ENCODE measurements around the gene TAF9B.
"Not testable (repeated sequence)": the region's sequence is repeated elsewhere in the genome, so short reads cannot be mapped to it uniquely, and the experiment has no call there.

TAF9B gene

DNA sequence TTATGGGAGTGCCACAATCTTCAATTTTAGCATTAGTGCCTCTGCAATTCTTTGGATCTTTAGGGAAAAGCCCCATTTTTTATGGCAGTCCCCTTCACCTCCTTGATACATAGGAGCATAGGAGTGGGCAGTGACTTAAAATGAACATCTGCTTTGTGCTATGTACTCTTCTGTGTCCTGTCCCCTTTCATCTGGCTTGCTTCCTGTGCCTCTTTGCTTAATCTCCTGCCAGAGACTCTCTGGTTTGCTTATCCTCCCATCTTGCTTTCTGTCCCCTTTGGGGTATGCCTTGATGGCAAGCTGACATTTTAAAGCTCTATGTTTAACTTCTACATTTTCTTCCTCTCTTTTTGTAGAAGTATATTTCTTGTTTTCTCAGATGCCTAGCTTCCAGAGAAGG lies 23.1 kb downstream of the TAF9B start:
- no peak for DNase-seq (ENCODE audit: low read depth in 3 of 3)

DNA sequence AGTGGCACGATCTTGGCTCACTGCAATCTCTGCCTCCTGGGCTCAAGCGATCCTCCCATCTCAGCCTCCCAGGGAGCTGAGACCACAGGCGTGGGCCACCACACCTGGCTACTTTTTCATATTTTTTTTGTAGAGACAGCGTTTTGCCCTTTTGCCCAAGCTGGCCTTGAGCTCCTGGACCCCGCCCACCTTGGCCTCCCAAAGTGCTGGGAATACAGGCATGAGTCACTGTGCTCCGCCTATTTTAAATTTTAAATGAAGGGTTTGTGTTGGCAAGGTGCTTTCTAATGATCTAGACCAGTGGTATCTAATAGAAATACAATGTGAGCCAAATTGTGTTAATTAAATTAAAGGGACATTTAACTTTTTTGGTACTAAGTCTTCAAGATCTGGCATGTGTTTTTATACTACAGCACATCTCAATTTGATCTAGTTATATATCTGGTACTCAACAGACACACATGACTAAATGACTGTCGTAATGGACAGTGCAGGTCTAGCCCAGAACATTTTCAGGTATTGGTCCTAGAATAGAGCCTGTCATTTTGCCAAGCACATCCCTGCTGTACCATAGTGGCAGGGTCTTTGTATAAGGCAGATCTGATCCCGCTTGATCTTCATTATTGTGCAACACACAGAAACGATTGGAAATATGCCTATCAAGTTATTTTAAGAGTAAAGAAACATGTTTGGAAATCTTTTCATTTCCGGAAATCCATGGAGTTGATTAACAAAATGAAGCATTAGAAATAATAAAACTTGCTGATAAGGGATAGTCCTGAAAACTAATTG lies 28.1 kb downstream of the TAF9B start:
- no peak for DNase-seq (ENCODE audit: low read depth in 3 of 3)

DNA sequence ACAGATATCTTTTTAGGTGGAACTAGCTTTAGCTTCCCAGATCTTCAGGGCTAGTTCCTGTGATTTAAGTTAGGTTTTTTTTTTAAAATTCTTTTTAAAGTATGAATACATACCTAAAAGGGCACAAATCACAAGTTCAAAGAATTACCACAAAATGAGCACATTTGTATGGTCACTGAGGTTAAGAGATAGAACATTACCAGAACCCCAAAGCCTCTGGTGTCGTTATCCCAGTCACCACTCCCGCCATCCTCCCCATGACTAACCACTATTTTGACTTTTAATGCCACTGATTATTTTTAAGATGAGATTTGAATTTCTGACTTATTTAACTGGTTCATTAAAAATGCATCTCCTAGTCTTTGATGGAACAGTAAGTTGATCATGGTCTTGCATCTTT lies 30.0 kb downstream of the TAF9B start:
- no peak for DNase-seq (ENCODE audit: low read depth in 3 of 3)

DNA sequence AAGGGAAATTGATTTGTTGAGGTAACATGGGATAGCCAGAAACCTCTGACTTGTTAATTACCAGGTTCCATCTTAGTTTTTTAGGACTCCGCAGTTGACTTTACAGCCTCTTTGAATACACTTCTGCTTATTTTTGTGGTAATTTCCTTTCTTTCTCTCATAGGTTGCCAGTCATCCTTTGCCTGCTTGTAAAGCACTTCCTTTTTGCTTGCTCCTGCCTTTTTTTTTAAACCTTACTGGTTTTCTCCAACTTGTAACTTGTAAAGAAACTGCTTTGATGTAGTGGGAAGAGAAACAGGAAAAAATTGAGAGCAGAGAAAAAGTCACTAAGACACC lies 32.8 kb downstream of the TAF9B start:
- DNase-seq (ENCODE audit: low read depth in 3 of 3), result no peak

DNA sequence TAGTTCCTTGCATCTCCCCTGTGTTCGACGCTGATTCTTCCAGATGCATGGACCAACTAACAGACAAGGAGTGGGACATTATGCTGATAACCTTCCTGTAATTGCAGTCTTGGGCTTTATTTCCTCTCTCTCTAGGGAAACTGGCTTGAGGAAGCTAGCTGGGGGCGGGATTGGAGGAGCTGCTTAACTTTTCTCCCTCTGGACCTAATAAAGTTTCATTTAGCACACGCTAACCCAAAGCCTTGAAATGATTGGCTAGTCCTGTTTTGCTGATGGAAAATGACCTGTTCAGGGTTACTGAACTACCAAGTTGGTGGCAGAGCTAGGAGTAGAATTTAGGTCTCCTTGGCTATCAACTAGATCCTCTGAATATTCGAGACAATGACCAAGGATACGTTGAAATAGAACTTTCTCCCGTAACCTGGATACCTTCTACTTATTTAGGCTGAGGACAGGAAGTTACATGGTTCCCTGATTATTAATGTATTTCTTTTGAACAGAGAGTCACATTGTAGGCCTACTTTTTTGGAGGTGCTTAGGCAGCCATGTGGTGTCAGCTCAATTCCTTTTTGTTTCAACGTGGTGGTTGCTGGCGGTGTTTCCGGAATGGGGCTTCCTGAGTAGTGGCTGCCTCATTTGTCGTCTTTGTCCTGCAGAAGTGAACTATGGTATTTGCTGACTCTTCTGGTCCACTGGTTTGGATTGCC lies 33.4 kb downstream of the TAF9B start:
- DNase-seq (ENCODE audit: low read depth in 3 of 3), result no peak

DNA sequence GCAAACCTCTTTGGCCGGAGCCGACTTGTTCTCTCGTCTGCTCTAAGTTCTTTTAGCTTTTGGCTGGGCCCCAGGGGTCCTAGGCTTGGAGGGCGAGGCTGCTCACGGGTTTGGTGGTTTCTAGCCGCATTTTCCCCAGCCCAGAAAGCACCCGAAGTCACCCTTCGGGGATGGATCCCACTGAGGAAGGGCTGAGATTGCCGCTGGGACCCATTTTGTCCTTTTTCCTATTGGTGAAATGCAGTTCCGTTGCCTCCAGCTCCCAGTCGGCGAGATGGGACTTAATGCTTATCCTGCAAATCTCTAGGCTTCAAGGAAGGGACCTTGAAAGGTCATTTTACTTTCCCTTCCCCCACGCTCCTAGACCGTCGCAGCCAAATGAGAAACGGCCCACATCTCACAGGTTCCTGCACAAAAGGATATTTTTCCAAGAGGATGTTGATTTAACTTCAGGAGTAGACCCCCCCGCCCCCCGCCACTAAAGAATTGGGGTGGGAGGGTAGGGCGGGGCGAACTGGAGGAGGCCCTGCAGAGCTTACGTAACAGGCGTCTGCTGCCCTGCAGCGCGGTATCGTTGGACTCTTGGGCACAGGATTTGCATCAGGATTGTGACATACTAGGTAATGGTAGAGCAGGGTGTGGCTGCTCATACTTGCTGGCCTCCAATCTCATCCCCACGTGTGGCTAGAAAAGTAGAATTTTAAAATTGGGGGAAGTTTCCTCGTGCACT lies 34.8 kb downstream of the TAF9B start:
- peak in 1 of 3 experiments; percentile 30 for DNase-seq (ENCODE audit: low read depth in 3 of 3)

DNA sequence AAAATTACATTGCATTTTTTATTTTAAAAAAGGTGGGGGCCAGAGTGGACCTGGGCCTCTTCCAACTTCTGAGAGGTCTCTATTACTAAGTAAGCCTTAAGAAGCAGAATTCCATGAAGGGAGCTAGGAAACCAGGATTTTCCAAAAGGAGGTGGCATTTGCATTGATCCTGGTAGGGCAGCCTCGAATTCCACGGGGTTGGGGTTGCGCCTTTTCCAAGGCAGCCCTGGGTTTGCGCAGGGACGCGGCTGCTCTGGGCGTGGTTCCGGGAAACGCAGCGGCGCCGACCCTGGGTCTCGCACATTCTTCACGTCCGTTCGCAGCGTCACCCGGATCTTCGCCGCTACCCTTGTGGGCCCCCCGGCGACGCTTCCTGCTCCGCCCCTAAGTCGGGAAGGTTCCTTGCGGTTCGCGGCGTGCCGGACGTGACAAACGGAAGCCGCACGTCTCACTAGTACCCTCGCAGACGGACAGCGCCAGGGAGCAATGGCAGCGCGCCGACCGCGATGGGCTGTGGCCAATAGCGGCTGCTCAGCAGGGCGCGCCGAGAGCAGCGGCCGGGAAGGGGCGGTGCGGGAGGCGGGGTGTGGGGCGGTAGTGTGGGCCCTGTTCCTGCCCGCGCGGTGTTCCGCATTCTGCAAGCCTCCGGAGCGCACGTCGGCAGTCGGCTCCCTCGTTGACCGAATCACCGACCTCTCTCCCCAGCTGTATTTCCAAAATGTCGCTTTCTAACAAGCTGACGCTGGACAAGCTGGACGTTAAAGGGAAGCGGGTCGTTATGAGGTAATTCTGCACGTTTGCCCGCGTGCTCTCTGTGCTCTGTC lies 35.6 kb downstream of the TAF9B start, which contains the start of gene PGK1:
PGK1 (plus strand) TSS at position 626 of the 824 bp plus-strand sequence; CDS start at position 719, 93 bp downstream.
- DNase-seq (ENCODE audit: low read depth in 3 of 3), result peak; percentile 79 to 93 (median 80)

DNA sequence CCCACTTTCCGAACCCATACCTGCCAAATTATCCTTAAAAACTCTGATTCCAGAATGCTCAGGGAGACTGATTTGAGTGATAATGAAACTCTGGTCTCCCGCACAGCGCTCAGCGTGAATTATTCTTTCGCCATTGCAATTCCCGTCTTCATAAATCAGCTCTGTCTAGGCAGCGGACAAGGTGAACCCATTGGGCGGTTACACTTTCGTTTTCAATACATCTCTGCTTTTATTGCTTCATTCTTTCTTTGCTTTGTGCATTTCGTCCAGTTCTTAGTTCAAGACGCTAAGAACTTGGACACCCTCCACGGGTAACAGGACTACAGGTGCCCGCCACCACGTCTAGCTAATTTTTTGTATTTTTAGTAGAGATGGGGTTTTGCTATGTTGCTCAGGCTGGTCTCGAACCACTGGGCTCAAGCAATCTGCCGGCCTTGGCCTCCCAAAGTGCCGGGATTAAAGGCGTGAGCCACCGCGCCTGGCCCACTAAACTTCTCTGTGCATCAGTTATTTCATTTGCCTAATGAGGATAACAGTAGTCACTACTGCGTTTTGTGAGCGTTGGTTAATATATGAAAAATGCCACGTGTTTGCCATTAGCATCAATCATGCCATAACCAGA lies 36.3 kb downstream of the TAF9B start:
- no peak for DNase-seq (ENCODE audit: low read depth in 3 of 3)

DNA sequence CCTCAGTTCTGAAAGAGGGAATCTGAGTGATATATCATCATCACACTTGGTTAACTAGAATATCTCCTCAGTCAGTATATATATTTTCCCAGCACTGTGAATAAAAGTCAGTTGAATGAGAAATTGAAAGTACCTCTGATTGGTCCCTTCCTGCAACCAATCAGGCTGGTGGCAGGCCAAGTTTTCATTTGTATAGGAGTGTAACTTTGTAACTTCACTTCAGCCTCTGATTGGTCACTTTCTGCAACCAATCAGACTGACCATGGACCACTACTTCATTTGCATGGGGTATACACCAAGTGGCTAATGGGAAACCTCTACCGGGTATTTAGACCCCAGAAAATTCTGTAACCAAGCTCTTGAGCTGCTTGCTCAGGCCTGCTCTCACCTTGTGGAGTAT lies 37.4 kb downstream of the TAF9B start:
- DNase-seq (ENCODE audit: low read depth in 3 of 3), result no peak

DNA sequence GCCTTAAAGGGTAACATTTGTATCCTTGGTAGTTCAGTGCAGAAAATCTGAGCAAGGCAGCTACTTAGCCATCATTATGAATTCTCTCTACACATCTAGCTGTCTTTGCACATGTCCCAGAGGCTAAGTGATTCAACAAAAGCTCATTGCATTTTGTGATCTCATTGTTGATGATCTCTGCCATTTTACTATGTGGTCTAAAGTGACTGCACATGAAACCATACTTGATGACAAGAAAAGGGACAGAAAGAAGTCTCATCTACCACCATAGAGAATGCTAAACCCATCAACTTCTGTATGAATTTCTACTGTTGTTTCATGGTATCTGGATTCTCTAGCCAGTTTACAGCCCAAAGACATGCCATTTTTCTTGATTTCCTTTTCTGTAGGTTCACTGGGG lies 41.3 kb downstream of the TAF9B start:
- no peak for DNase-seq (ENCODE audit: low read depth in 3 of 3)

DNA sequence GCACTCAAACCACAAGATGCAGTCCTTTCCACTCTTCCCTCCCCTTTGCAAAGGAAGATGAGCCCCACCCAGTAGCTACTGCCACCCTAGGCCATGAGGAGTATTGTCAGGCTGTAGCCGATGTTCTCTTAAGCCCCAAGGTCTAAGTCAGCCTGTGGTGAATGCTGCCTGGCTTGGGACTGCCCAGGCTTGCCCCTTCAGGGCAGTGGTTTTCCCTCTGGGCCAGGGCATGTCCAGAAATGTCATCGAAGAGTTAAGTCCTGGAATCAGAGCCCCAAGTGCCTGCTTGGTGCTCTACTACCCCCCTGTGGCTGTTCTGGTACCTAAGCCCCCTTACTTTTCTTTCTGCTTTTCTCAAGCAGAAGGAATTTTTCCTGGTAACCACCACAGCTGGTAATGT lies 47.2 kb downstream of the TAF9B start:
- DNase-seq (ENCODE audit: low read depth in 3 of 3), result no peak

DNA sequence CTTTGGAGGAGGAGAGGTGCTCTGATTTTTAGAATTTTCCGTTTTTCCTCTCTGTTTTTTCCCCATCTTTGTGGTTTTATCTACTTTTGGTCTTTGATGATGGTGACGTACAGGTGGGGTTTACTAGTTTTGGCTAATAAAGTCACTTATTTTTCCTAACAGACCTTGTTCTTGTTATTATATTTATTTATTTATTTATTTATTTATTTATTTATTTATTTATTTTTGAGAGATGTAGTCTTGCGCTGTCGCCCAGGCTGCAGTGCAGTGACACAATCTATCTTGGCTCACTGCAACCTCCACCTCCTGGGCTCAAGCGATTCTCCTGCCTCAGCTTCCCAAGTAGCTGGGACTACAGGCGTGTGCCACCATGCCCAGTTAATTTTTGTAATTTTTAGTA lies 58.0 kb downstream of the TAF9B start:
- DNase-seq (ENCODE audit: low read depth in 3 of 3), result not testable (repeated sequence)
